H9 (cell line): ENCODE data around the gene ASCC3. TPM values are rescaled to one million over a fixed set of nuclear protein-coding genes. Genes with fewer than 3 reads are reported as not detected.

ENCODE experiments used
- DNase-seq: peaks from one replicate; pipeline ENCODE4 v3.0.0-alpha.2; 2017
- H2AFZ ChIP-seq: one replicate; pipeline ENCODE4 v1.6.1; 2013; ENCODE audit warnings: mild to moderate bottlenecking, low read length, control low read depth, moderate library complexity
- H2AK5ac ChIP-seq: 2 replicates; pipeline ENCODE4 v1.6.1; 2013; ENCODE audit warnings: low read length, control low read depth, mixed read lengths; ENCODE audit not compliant: insufficient read length
- H2BK120ac ChIP-seq: one replicate; pipeline ENCODE4 v1.6.1; 2013; ENCODE audit warnings: low read depth, mild to moderate bottlenecking, low read length, control low read depth, inconsistent platforms; ENCODE audit not compliant: poor library complexity, severe bottlenecking
- H2BK12ac ChIP-seq: 2 replicates; pipeline ENCODE4 v1.6.1; 2013; ENCODE audit warnings: low read length, control low read depth, mixed read lengths, low read depth; ENCODE audit not compliant: insufficient read length
- H2BK15ac ChIP-seq: 2 replicates; pipeline ENCODE4 v1.6.1; 2013; ENCODE audit warnings: low read depth, low read length, control low read depth
- H2BK20ac ChIP-seq: one replicate; pipeline ENCODE4 v1.6.1; 2013; ENCODE audit warnings: low read depth, mild to moderate bottlenecking, low read length, control low read depth, inconsistent platforms; ENCODE audit not compliant: poor library complexity, severe bottlenecking
- H2BK5ac ChIP-seq: 2 replicates; pipeline ENCODE4 v1.6.1; 2013; ENCODE audit warnings: low read length, control low read depth, mixed read lengths; ENCODE audit not compliant: insufficient read length
- H3K14ac ChIP-seq: 2 replicates; pipeline ENCODE4 v1.6.1; 2013; ENCODE audit warnings: low read length, control low read depth; ENCODE audit not compliant: insufficient read depth
- H3K18ac ChIP-seq: 2 replicates; pipeline ENCODE4 v1.6.1; 2013; ENCODE audit warnings: low read depth, mild to moderate bottlenecking, mixed read lengths, low read length, control low read depth; ENCODE audit not compliant: insufficient read length
- H3K23ac ChIP-seq: 2 replicates; pipeline ENCODE4 v1.6.1; 2013; ENCODE audit warnings: low read length, control low read depth, mixed read lengths, low read depth; ENCODE audit not compliant: insufficient read length
- H3K23me2 ChIP-seq: 2 replicates; pipeline ENCODE4 v1.6.1; 2013; ENCODE audit warnings: low read depth, mild to moderate bottlenecking, mixed read lengths, low read length, control low read depth; ENCODE audit not compliant: insufficient read length, poor library complexity, severe bottlenecking
- H3K27ac ChIP-seq: 2 replicates; pipeline ENCODE4 v1.5.1; 2013; ENCODE audit warnings: low read length, control low read depth, mixed read lengths, low read depth; ENCODE audit not compliant: insufficient read length
- H3K27me3 ChIP-seq: 2 replicates; pipeline ENCODE4 v1.6.1; 2013; ENCODE audit warnings: low read length, control low read depth, inconsistent platforms; ENCODE audit not compliant: insufficient read depth
- H3K4ac ChIP-seq: 2 replicates; pipeline ENCODE4 v1.6.1; 2013; ENCODE audit warnings: low read depth, mild to moderate bottlenecking, control low read depth, inconsistent platforms, low read length, moderate library complexity
- H3K4me1 ChIP-seq: 2 replicates; pipeline ENCODE4 v1.6.1; 2013; ENCODE audit warnings: low read length, control low read depth, inconsistent platforms; ENCODE audit not compliant: insufficient read depth
- H3K4me2 ChIP-seq: 2 replicates; pipeline ENCODE4 v1.6.1; 2013; ENCODE audit warnings: low read length, control low read depth, mixed read lengths; ENCODE audit not compliant: insufficient read length, insufficient read depth
- H3K56ac ChIP-seq: 2 replicates; pipeline ENCODE4 v1.6.1; 2013; ENCODE audit warnings: low read depth, mild to moderate bottlenecking, mixed read lengths, low read length, control low read depth; ENCODE audit not compliant: insufficient read length
- H3K79me1 ChIP-seq: 2 replicates; pipeline ENCODE4 v1.6.1; 2013; ENCODE audit warnings: low read depth, mild to moderate bottlenecking, moderate library complexity, low read length, control low read depth, inconsistent platforms; ENCODE audit not compliant: insufficient read depth, poor library complexity, severe bottlenecking
- H3K79me2 ChIP-seq: 2 replicates; pipeline ENCODE4 v1.6.1; 2013; ENCODE audit warnings: low read length, control low read depth, inconsistent platforms; ENCODE audit not compliant: insufficient read depth
- H3K9ac ChIP-seq: 2 replicates; pipeline ENCODE4 v1.6.1; 2013; ENCODE audit warnings: low read length, control low read depth, mixed read lengths; ENCODE audit not compliant: insufficient read length; ENCODE audit errors: extremely low read depth
- H3K9me3 ChIP-seq: one replicate; pipeline ENCODE4 v1.6.1; 2013; ENCODE audit warnings: low read depth, low read length, inconsistent platforms; ENCODE audit not compliant: control insufficient read depth
- H3T11ph ChIP-seq: one replicate; pipeline ENCODE4 v1.6.1; 2013; ENCODE audit warnings: mild to moderate bottlenecking, low read length, control low read depth, inconsistent platforms
- H4K20me1 ChIP-seq: one replicate; pipeline ENCODE4 v1.6.1; 2013; ENCODE audit not compliant: control insufficient read depth, insufficient read length, insufficient read depth
- H4K5ac ChIP-seq: 2 replicates; pipeline ENCODE4 v1.6.1; 2013; ENCODE audit warnings: low read depth, mild to moderate bottlenecking, mixed read lengths, low read length, control low read depth; ENCODE audit not compliant: insufficient read length
- H4K8ac ChIP-seq: replicated peaks from 2 replicates; pipeline ENCODE4 v1.6.1; 2013; ENCODE audit warnings: low read length, control low read depth, mixed read lengths, low read depth; ENCODE audit not compliant: insufficient read length
- H4K91ac ChIP-seq: 2 replicates; pipeline ENCODE4 v1.6.1; 2013; ENCODE audit warnings: low read depth, mild to moderate bottlenecking, moderate library complexity, mixed read lengths, low read length, control low read depth; ENCODE audit not compliant: insufficient read length
- H3K27ac Mint-ChIP-seq, 3 experiments: 2 replicates in 2 of 3; 3 replicates in 1 of 3; pipeline ENCODE4 v1.8.0; 2020 to 2021; ENCODE audit warnings: mixed read lengths in 3 of 3, mild to moderate bottlenecking in 1 of 3, moderate library complexity in 1 of 3
- H3K27me3 Mint-ChIP-seq: 2 replicates; pipeline ENCODE4 v1.8.0; 2021; ENCODE audit warnings: low read depth, mild to moderate bottlenecking, moderate library complexity, mixed read lengths
- H3K36me3 Mint-ChIP-seq, 3 experiments: 2 replicates in 2 of 3; 3 replicates in 1 of 3; pipeline ENCODE4 v1.8.0; 2020 to 2021; ENCODE audit warnings: low read depth in 3 of 3, mixed read lengths in 3 of 3; ENCODE audit not compliant: insufficient read depth in 1 of 3
- H3K4me1 Mint-ChIP-seq, 2 experiments: 2 replicates each; pipeline ENCODE4 v1.8.0; 2020; ENCODE audit warnings: mixed read lengths in 2 of 2
- H3K4me3 Mint-ChIP-seq, 2 experiments: 2 replicates in 1 of 2; 3 replicates in 1 of 2; pipeline ENCODE4 v1.8.0; 2020 to 2021; ENCODE audit warnings: mild to moderate bottlenecking in 2 of 2, mixed read lengths in 2 of 2, moderate library complexity in 1 of 2
- H3K9me3 Mint-ChIP-seq, 2 experiments: 2 replicates in 1 of 2; 3 replicates in 1 of 2; pipeline ENCODE4 v1.8.0; 2020; ENCODE audit warnings: mild to moderate bottlenecking in 2 of 2, mixed read lengths in 2 of 2, moderate library complexity in 1 of 2
- CTCF ChIP-seq: fragments of 200-600 bp; sonication (generic); conservative IDR thresholded peaks from 3 replicates; pipeline ENCODE4 v1.8.0; 2021; ENCODE audit warnings: antibody characterized with exemption, mild to moderate bottlenecking
- WGBS: extraction: QIAGEN DNeasy Blood & Tissue Kit; methylation state at CpG from one replicate; pipeline ENCODE4 v1.1.7; 2013; ENCODE audit warnings: missing lambda C conversion rate, low lambda C conversion rate, mixed read lengths; ENCODE audit not compliant: insufficient read length; ENCODE audit errors: extremely low coverage; 5-methylcytosine and 5-hydroxymethylcytosine counted together
- total RNA-seq: library from RNA; stranded (reverse); gene quantifications from 2 replicates; pipeline ENCODE4 v1.2.1, GENCODE V29; 2021

The ASCC3 gene
- total RNA-seq, 1 experiment from 2014 or later: 63.8 TPM

- Mint-ChIP-seq H3K36me3 (no peaks in the 10 kb centered on the region; a peak in 2 of 7 replicates), H3K27ac (peak overlapping the region in 1 of 3 experiments; percentile 63; a peak in 1 of 7 replicates), H3K4me3 (no peak overlapping the region), H3K27me3 (no peaks in the 10 kb centered on the region), H3K4me1 (peaks cover 3 to 4% of the 10 kb centered on the region in 2 experiments; a peak in 3 of 4 replicates), H3K9me3 (peaks cover 0 to 4% of the 10 kb centered on the region in 2 experiments; a peak in 3 of 5 replicates)
- no peaks in the 10 kb centered on the region for H3K9me3 ChIP-seq
- no peak for TF ChIP-seq CTCF
- no peaks in the 10 kb centered on the region for H3K27me3 ChIP-seq
- H4K8ac ChIP-seq: no peak overlapping the region
- H3K4me2 ChIP-seq: no peak overlapping the region
- no peak overlapping the region for H3K14ac ChIP-seq
- H3K4me1 ChIP-seq: no peaks in the 10 kb centered on the region
- H2BK12ac ChIP-seq: no peak overlapping the region
- no peak overlapping the region for H2AK5ac ChIP-seq
- H3K9ac ChIP-seq: no peak overlapping the region
- WGBS: no CpG with 5 or more reads among the region's 4 CpGs
- H3K56ac ChIP-seq: no peak overlapping the region
- H3K27ac ChIP-seq: no peak overlapping the region
- H3K79me1 ChIP-seq: no peaks in the 10 kb centered on the region
- no peak overlapping the region for H3K23ac ChIP-seq
- H4K5ac ChIP-seq: no peak overlapping the region
- H2AFZ ChIP-seq: no peak overlapping the region
- no peak overlapping the region for H3T11ph ChIP-seq
- H2BK120ac ChIP-seq: no peak overlapping the region
- no peaks in the 10 kb centered on the region for H3K23me2 ChIP-seq
- no peak overlapping the region for H4K91ac ChIP-seq
- no peak overlapping the region for H2BK20ac ChIP-seq
- DNase-seq: no peak
- no peaks in the 10 kb centered on the region for H4K20me1 ChIP-seq
- H2BK15ac ChIP-seq: no peak overlapping the region
- H2BK5ac ChIP-seq: no peak overlapping the region
- H3K79me2 ChIP-seq: no peaks in the 10 kb centered on the region
- no peak overlapping the region for H3K18ac ChIP-seq
- no peak overlapping the region for H3K4ac ChIP-seq
These were observed 23.9 kb upstream of the ASCC3 start for GRCh38 chr6:100905067-100905466.
